Measurements from ENCODE around the gene ADK.
A peak's percentile ranks its signal among the peaks of the same experiment; 100 is the strongest.

Gene ADK

DNA sequence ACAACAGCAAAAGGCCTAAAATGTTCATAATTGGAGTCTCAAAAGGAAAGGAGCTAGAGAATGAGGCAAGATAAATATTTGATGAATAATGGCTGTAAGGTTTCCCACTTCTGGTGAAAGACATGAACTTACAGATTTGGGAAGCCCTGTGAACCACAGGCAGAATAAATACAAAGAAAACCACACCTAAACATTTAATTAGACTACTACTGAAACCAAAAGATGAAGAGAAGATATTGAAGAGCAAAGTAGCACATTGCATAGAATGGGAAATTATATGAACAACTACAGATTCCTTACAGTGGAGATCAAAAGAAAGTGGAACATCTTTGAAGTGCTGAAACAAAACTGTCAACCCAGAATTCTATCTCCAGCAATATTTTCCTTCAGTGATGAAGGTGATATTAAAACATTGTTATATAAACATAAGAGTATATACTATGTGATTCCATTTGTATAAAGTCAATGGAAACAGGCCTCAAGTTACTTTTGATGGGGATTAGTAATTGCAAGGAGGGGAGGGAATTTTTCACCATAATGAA, 484.0 kb downstream of the ADK start:
- DNase-seq, result no peak

GRCh38 chr10:74635655-74636054, 484.6 kb downstream of the ADK start:
- no peak for DNase-seq

DNA sequence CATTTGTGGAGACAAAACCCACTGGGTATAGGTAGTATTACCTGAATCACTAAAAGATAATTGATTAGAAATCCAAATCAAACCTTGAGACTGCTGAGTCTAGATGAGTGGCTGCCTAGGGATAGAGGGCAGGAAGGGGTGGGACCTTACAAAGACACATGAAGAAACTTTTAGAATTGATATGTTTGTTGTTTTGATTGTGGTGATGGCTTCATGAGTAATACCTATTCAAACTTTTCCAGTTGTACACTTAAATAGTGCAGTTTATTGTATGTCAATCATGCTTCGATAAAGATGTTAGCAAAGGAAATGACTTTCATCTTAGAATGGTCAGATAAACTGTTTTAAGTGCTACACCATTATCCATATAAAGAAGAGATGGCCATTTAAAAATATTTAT, 486.7 kb downstream of the ADK start:
- DNase-seq, result no peak

GRCh38 chr10:74640134-74640921, 489.3 kb downstream of the ADK start:
- peak; percentile 83 for DNase-seq

DNA sequence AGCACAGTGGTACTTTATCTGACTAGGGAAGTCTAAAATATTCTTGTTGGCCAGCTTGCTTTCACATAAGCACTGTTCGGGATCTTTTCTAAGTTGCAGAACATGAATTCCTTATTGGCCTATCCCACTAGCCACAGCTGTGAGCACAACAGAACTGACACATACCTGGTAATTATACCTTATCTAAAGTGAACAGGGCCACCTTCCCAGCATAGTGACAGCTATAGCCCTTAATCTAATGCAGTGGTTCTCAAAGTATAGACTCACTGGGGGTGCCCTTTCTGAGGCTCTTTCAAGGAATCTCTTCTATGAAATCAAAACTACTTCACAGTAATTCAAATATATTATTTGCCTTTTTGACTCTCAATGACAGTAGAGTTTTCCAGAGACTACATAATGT, 490.6 kb downstream of the ADK start:
- DNase-seq, result no peak

- DNase-seq, result no peak
Measured at GRCh38 chr10:74642901-74643595, 492.0 kb downstream of the ADK start.

GRCh38 chr10:74643596-74643975, 492.6 kb downstream of the ADK start:
- no peak for DNase-seq

DNA sequence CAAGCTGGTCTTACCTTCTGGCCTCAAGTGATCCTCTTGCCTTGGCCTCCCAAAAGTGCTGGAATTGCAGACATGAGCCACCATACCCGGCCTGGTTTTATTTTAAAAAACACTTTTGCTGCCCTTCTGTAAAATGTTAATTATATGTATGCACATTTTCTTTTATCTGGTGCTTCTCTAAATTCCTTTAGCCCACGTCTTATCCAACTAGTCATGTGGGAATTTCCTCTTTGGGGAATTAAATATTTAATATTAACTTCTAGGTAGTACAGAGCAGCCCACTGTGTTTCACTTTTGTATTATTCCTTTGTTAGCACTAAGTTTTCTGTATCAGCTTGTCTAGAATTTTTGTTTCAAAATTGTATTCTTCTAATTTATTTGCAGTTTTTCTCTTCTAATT, 493.7 kb downstream of the ADK start:
- no peak for DNase-seq

DNA sequence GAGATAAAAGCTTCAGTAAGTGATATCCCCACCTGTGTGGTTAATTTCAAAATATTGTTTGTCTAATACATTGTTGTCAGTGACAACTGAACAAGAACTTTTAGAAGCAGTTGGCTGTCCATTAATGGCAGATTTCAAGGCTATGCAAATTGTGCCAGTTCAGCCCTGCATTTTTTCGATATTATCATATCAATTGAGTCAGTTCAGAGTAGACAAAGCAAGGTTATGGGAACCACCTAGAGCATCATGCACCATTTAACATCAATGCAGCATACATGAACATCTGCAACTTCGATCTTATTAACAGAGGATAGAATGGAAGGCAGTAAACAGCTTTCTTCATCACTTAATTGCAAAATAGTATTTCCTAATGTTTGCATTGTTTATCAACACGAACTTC, 494.7 kb downstream of the ADK start:
- DNase-seq, result no peak

GRCh38 chr10:74650613-74651012, 499.6 kb downstream of the ADK start:
- DNase-seq, result no peak

GRCh38 chr10:74651565-74651964, 500.5 kb downstream of the ADK start:
- no peak for DNase-seq

GRCh38 chr10:74652664-74653063, 501.6 kb downstream of the ADK start:
- DNase-seq, result no peak

DNA sequence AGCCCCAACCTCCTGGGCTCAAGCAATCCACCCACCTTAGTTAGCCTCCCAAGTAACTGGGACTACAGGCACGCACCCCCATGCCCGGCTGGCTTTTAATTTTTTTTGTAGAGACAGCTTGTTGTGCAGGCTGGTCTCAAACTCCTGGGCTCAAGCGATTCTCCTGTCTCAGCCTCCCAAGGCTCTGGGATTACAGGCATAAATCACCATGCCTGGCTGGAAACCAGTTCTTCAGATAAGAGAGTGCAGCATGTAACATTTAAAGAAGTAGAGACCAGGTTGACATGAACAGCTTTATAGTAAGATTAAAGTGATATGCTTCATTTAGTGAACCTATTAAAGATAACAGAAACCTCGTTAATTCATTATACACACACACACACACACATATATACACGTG, 507.5 kb downstream of the ADK start:
- DNase-seq, result no peak

DNA sequence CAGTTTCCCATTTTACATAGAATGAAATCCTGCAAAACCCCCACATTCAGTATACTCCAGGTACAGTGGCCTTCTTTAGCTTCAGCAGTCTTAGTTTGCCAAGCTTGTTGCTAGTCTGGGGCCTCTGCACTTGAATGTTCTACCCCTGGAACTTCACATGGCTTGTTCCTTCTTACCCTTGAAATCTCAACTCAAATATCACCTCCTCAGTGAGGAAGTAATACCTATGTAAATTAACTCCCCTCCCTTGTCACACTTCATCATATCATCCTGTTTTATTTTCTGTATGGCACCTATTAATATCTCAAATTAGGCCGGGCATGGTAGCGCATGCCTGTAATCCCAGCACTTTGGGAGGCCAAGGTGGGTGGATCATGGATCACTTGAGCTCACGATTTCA, 511.6 kb downstream of the ADK start:
- no peak for DNase-seq

DNA sequence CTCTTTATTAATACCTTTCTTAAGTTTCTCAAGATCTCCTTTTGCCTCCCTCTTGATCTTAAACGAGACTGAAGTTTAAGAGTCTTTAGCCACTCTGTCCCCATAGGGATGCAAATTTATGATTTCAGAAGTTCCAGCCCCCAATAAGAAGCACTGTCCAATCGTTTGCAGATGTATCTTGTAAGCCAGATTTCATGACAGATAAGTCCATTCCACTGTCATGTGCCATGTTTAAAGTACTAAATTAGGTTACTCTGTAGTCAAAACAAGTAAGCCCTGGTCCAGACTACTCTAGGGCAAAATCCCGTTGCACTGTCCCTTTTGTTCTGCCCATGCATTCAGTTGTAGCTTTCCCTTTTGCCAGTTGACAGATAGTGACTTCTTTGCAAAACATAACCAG, 518.2 kb downstream of the ADK start:
- no peak for DNase-seq

DNA sequence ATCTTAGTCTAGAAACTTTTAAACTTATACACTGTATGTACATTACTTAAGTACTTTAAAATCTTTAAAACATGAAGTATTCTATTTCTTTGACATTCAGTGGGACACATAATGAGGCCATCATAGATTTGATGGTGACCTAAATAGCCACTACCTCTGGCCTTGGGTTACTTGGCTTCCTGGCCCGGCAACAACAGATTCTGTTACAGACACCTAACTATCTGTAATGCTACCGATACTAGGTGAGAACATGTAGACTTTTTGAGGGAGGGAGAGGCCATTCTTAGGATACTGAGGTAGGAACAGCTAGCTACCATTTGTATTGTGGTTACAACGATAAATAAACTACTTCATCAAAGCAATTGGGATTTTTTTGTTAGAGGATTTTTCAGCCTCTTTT, 520.7 kb downstream of the ADK start:
- no peak for DNase-seq

DNA sequence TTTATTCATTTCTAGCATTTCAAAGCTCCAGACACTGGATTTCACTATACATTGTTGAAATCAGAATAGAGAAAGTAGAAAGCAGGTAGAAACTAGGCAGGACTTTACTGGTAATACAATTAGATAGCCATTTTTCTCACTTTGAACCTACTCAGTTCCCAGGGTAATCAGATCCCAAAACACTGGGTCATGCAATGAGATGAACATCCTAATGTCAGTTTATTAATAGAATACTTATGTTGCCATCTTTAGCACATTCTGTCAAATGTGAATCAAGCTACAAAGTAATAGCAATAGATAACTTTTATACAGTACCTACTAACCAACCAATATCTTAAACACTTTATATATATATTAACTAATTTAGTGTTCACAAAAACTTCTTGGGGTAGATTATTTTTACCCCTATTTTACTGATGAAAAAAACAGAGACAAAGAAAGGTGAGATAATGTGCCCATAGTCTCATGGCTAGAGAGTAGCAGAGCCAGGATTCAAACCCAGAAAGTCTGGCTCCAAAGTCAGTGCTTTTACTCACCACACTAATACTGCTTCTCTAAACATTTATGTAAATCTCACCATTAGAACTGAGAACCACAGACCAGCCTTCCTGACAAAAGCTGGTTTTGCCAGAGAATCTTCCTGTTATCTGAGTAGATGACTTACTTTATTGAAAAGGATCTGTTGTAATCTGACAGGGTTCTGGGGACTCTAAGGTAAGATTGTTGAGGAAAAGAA, 521.6 kb downstream of the ADK start:
- no peak for DNase-seq

DNA sequence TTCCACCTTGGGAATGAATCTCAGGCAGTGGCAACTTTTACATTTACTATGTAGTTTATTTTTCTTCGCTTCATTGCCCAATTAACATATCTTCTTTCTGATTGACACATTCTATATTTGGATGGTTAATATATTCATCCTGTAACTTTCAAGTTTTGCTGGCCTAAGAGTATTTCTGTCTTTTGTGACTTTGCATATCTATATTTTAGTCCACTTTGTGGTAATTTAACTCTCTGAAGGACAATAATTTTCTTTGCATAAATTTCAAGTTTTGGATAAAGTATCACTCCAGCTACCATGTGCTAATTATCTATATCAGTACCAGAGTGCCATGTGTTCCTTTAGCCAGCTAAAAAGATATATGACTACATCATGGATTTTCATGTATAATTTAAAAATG, 523.9 kb downstream of the ADK start:
- DNase-seq, result no peak

DNA sequence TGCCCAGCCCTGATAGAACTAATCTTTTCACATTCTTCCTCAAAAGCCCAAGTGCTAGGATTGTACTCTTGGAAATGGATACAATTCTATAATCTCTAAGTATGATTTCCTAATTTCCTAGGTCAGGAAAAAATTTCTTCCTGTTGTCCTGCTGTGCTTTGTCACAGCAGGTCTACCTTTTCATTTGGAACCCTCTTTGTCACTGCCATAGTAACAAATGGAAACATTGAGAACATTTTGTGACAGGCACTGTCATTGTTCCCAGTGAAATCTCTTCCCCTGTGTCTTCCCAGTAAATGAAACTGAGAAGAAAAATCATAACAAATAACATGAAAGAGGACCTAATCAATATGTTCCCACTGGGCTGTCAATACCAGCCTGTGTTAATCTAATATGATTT, 524.5 kb downstream of the ADK start:
- DNase-seq, result no peak

GRCh38 chr10:74677951-74678350, 526.9 kb downstream of the ADK start:
- no peak for DNase-seq

GRCh38 chr10:74681917-74682627, 531.1 kb downstream of the ADK start:
- DNase-seq, result no peak

DNA sequence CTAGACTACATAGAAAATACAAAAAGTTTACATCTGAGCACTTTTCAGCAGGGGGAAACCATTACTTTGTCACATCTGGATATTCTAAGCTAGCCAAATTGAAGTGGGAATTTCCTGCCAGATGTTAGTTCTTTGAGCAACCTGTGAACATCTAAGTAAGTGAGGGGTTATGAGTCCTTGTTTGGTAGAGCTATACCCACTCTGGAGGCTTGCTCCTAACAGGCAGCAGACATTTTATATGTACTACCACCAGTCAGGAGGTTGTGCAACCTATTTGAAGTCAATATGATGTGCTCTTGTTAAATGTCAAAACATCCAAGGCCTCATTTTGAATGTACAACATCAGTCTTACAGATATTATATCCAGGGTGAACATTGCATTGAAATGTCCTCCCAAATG, 532.0 kb downstream of the ADK start:
- DNase-seq, result no peak

All from NCI-H1694 treated with DMSO at 0.1 percent for 48 hours (cell line).